GM23338 (cell line): ENCODE data around the gene GLG1. TPM values are rescaled to one million over a fixed set of nuclear protein-coding genes. Genes with fewer than 3 reads are reported as not detected.

Experiments
- ATAC-seq: fragments of 200-7000 bp; cut with Tn5 transposase; 3 replicates; pipeline ENCODE4 v1.9.1; 2020
- DNase-seq: peaks from one replicate; pipeline ENCODE4 v3.0.0-alpha.2; 2015; ENCODE audit warnings: low spot score
- H2AFZ ChIP-seq: fragments of 200-600 bp; sonication (generic); 2 replicates; pipeline ENCODE4 v1.8.0; 2016; ENCODE audit warnings: antibody characterized with exemption, mild to moderate bottlenecking, moderate library complexity
- H3F3A ChIP-seq: fragments of 200-600 bp; sonication (generic); replicated peaks from 2 replicates; pipeline ENCODE4 v1.8.0; 2017; ENCODE audit warnings: antibody characterized with exemption, mixed run types, low read depth
- H3K27ac ChIP-seq: fragments of 200-600 bp; sonication (generic); 2 replicates; pipeline ENCODE4 v1.6.1; 2016; ENCODE audit warnings: low read depth
- H3K27me3 ChIP-seq: fragments of 200-600 bp; sonication (generic); 2 replicates; pipeline ENCODE4 v1.8.0; 2016; ENCODE audit warnings: mild to moderate bottlenecking, mixed run types, moderate library complexity; ENCODE audit not compliant: insufficient read depth
- H3K36me3 ChIP-seq: fragments of 200-600 bp; sonication (generic); 2 replicates; pipeline ENCODE4 v1.8.0; 2016; ENCODE audit warnings: mild to moderate bottlenecking; ENCODE audit not compliant: insufficient read depth
- H3K4me1 ChIP-seq: fragments of 200-600 bp; sonication (generic); 2 replicates; pipeline ENCODE4 v1.8.0; 2016; ENCODE audit warnings: mild to moderate bottlenecking, moderate library complexity; ENCODE audit not compliant: insufficient read depth
- H3K4me2 ChIP-seq: fragments of 200-600 bp; sonication (generic); 2 replicates; pipeline ENCODE4 v1.7.1; 2017; ENCODE audit warnings: mixed run types
- H3K4me3 ChIP-seq: fragments of 200-600 bp; sonication (generic); 2 replicates; pipeline ENCODE4 v1.6.1; 2016; ENCODE audit warnings: mixed run types
- H3K79me2 ChIP-seq: fragments of 200-600 bp; sonication (generic); replicated peaks from 2 replicates; pipeline ENCODE4 v1.8.0; 2017; ENCODE audit warnings: mild to moderate bottlenecking; ENCODE audit not compliant: insufficient read depth
- H3K9me2 ChIP-seq: fragments of 200-600 bp; sonication (generic); 2 replicates; pipeline ENCODE4 v1.8.0; 2017; ENCODE audit not compliant: insufficient read depth
- H4K20me1 ChIP-seq: fragments of 200-600 bp; sonication (generic); replicated peaks from 2 replicates; pipeline ENCODE4 v1.8.0; 2017; ENCODE audit warnings: mild to moderate bottlenecking; ENCODE audit not compliant: insufficient read depth
- H3K27ac Mint-ChIP-seq: 2 replicates; pipeline ENCODE4 v1.8.0; 2020; ENCODE audit warnings: inconsistent platforms, mild to moderate bottlenecking, moderate library complexity, mixed read lengths
- H3K27me3 Mint-ChIP-seq: 3 replicates; pipeline ENCODE4 v1.8.0; 2022; ENCODE audit warnings: low read depth, mild to moderate bottlenecking, moderate library complexity, mixed read lengths, inconsistent platforms; ENCODE audit not compliant: insufficient read depth, poor library complexity
- H3K36me3 Mint-ChIP-seq: 3 replicates; pipeline ENCODE4 v1.8.0; 2021; ENCODE audit warnings: low read depth, mild to moderate bottlenecking, inconsistent platforms, moderate library complexity, mixed read lengths
- H3K4me1 Mint-ChIP-seq: 3 replicates; pipeline ENCODE4 v1.8.0; 2020; ENCODE audit warnings: mild to moderate bottlenecking, inconsistent platforms, mixed read lengths
- H3K4me3 Mint-ChIP-seq: 3 replicates; pipeline ENCODE4 v1.8.0; 2021; ENCODE audit warnings: moderate library complexity, mild to moderate bottlenecking, inconsistent platforms, mixed read lengths
- H3K9me3 Mint-ChIP-seq: 3 replicates; pipeline ENCODE4 v1.8.0; 2020; ENCODE audit warnings: moderate library complexity, mild to moderate bottlenecking, inconsistent platforms, mixed read lengths
- CREB1 ChIP-seq: fragments of 250-450 bp; sonication (Bioruptor Pico); IDR thresholded peaks from 2 replicates; pipeline ENCODE4 v1.5.0; 2020; ENCODE audit warnings: low read depth, mild to moderate bottlenecking, moderate library complexity
- ETS1 ChIP-seq: IDR thresholded peaks from 2 replicates; pipeline ENCODE4 v1.6.1; 2016; ENCODE audit warnings: antibody characterized with exemption
- EZH2 ChIP-seq: fragments of 200-600 bp; sonication (generic); IDR thresholded peaks from one replicate; pipeline ENCODE4 v1.8.0; 2017; ENCODE audit warnings: antibody characterized with exemption, mild to moderate bottlenecking, low read depth; ENCODE audit not compliant: unreplicated experiment
- JUNB ChIP-seq: IDR thresholded peaks from one replicate; pipeline ENCODE4 v1.6.1; 2016; ENCODE audit warnings: antibody characterized with exemption; ENCODE audit not compliant: unreplicated experiment
- NANOG ChIP-seq: IDR thresholded peaks from 2 replicates; pipeline ENCODE4 v1.6.1; 2016; ENCODE audit warnings: antibody characterized with exemption, borderline replicate concordance
- STAT1 ChIP-seq: IDR thresholded peaks from one replicate; pipeline ENCODE4 v1.6.1; 2016; ENCODE audit warnings: antibody characterized with exemption; ENCODE audit not compliant: unreplicated experiment
- ZNF114 ChIP-seq: fragments of 250-450 bp; sonication (Bioruptor Pico); IDR thresholded peaks from 2 replicates; pipeline ENCODE4 v1.5.0; 2020; ENCODE audit warnings: mild to moderate bottlenecking, moderate library complexity
- ZNF331 ChIP-seq: fragments of 250-450 bp; sonication (Bioruptor Pico); IDR thresholded peaks from 2 replicates; pipeline ENCODE4 v1.5.0; 2020; ENCODE audit warnings: low read depth, mild to moderate bottlenecking, moderate library complexity
- polyA plus RNA-seq: library from polyadenylated mRNA; unstranded; fragments of >200 nt; fragmentation: Nextera tagmentation; extraction: Ambion mirVana; gene quantifications from 2 replicates; pipeline ENCODE4 v1.2.1, GENCODE V29; 2016
- total RNA-seq: library from RNA; depleted of rRNA; stranded (reverse); fragments of >200 nt; shearing (Covaris generic); gene quantifications from 2 replicates; pipeline ENCODE4 v1.2.3, GENCODE V29; 2014
- TF ChIP-seq, protein P1 (sequence below): IDR thresholded peaks from one replicate; pipeline ENCODE4 v1.6.1; 2018; ENCODE audit warnings: antibody characterized with exemption; ENCODE audit not compliant: unreplicated experiment
- TF ChIP-seq, protein P2 (sequence below), 2 experiments: fragments of 200-600 bp in 1 of 2; sonication (generic) in 1 of 2; conservative IDR thresholded peaks; 2 replicates each; pipeline versions ENCODE4 v1.5.1 to v1.6.1; 2016 to 2017; ENCODE audit warnings: antibody characterized with exemption in 2 of 2, low read depth in 2 of 2, mild to moderate bottlenecking in 2 of 2, moderate library complexity in 1 of 2

The GLG1 gene
- total and polyA plus RNA-seq, 2 experiments from 2014 or later, result 61.2 to 211 TPM

DNA sequence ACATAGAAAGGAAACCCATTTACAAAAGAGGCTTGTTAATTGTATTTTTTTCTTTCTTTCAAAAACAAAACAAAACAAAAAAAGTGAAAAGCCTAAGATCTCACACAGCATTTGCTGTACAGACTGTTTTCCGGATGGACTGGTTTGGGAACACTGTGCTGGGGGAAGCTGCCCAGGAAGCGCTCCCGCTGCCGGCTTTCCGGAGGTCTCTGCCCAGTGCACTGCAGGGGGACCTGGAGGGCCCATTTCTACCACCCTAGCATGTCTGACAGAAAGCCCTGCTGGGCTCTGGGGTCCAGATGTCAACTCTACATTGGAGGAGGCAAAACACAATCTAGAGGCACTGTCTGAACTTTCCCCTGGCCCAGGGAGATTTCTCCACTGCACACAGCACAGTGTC lies 159.3 kb downstream of the GLG1 start:
- Histone ChIP-seq H3K27ac (no peak overlapping the region), H4K20me1 (peaks cover 6% of the 10 kb centered on the region; the same call in 1 of the 2 replicates), H3K4me2 (no peak overlapping the region), H3K79me2 (no peaks in the 10 kb centered on the region), H3F3A (no peaks in the 10 kb centered on the region), H3K4me1 (no peaks in the 10 kb centered on the region), H3K36me3 (peaks cover 10% of the 10 kb centered on the region), H2AFZ (no peak overlapping the region), H3K4me3 (no peak overlapping the region), H3K27me3 (no peaks in the 10 kb centered on the region), H3K9me2 (no peaks in the 10 kb centered on the region)
- H3K4me3 Mint-ChIP-seq, result no peak overlapping the region
- peaks cover 9% of the 10 kb centered on the region; the same call in 2 of the 3 replicates for H3K4me1 Mint-ChIP-seq
- H3K9me3 Mint-ChIP-seq, result no peaks in the 10 kb centered on the region
- ATAC-seq (no peak), DNase-seq (no peak)
- no peak for TF ChIP-seq ETS1
- TF ChIP-seq JUNB, result no peak
- no peak for TF ChIP-seq ZNF331 (CRISPR knock-in tag)
- TF ChIP-seq CREB1 (CRISPR knock-in tag), result no peak
- TF ChIP-seq, protein P1, sequence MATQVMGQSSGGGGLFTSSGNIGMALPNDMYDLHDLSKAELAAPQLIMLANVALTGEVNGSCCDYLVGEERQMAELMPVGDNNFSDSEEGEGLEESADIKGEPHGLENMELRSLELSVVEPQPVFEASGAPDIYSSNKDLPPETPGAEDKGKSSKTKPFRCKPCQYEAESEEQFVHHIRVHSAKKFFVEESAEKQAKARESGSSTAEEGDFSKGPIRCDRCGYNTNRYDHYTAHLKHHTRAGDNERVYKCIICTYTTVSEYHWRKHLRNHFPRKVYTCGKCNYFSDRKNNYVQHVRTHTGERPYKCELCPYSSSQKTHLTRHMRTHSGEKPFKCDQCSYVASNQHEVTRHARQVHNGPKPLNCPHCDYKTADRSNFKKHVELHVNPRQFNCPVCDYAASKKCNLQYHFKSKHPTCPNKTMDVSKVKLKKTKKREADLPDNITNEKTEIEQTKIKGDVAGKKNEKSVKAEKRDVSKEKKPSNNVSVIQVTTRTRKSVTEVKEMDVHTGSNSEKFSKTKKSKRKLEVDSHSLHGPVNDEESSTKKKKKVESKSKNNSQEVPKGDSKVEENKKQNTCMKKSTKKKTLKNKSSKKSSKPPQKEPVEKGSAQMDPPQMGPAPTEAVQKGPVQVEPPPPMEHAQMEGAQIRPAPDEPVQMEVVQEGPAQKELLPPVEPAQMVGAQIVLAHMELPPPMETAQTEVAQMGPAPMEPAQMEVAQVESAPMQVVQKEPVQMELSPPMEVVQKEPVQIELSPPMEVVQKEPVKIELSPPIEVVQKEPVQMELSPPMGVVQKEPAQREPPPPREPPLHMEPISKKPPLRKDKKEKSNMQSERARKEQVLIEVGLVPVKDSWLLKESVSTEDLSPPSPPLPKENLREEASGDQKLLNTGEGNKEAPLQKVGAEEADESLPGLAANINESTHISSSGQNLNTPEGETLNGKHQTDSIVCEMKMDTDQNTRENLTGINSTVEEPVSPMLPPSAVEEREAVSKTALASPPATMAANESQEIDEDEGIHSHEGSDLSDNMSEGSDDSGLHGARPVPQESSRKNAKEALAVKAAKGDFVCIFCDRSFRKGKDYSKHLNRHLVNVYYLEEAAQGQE, result no peak
- TF ChIP-seq, protein P2, sequence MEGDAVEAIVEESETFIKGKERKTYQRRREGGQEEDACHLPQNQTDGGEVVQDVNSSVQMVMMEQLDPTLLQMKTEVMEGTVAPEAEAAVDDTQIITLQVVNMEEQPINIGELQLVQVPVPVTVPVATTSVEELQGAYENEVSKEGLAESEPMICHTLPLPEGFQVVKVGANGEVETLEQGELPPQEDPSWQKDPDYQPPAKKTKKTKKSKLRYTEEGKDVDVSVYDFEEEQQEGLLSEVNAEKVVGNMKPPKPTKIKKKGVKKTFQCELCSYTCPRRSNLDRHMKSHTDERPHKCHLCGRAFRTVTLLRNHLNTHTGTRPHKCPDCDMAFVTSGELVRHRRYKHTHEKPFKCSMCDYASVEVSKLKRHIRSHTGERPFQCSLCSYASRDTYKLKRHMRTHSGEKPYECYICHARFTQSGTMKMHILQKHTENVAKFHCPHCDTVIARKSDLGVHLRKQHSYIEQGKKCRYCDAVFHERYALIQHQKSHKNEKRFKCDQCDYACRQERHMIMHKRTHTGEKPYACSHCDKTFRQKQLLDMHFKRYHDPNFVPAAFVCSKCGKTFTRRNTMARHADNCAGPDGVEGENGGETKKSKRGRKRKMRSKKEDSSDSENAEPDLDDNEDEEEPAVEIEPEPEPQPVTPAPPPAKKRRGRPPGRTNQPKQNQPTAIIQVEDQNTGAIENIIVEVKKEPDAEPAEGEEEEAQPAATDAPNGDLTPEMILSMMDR (conservative IDR thresholded peaks at IDR 0.05; ENCODE audit: low read depth in 2 of 2), result no peak
- TF ChIP-seq ZNF114 (CRISPR knock-in tag), result no peak
- no peak for TF ChIP-seq NANOG
- TF ChIP-seq EZH2, result no peak
- no peak for TF ChIP-seq STAT1
- peaks cover 27% of the 10 kb centered on the region for H3K36me3 Mint-ChIP-seq
- peaks cover 16% of the 10 kb centered on the region for H3K27me3 Mint-ChIP-seq
- no peak overlapping the region for H3K27ac Mint-ChIP-seq
